A172 (cell line): ENCODE data around the gene HHIPL2. TPM values are rescaled to one million over a fixed set of nuclear protein-coding genes. Genes with fewer than 3 reads are reported as not detected.

ENCODE experiments used
- total RNA-seq: library from RNA; depleted of rRNA; stranded (reverse); fragments of >200 nt; shearing (Covaris generic); gene quantifications from 2 replicates; pipeline ENCODE4 v1.2.3, GENCODE V29; 2014; rRNA removed

The HHIPL2 gene
- total RNA-seq, 1 experiment from 2014 or later = 10.4 TPM

Other genes with a start within 250 kb of the HHIPL2 start
- 20.6 and 29.2 TPM in 2 replicates for gene TAF1A, start 41.8 kb upstream of the HHIPL2 start, total RNA-seq
- 27.9 and 34.7 TPM in 2 replicates for gene MIA3, start 70.0 kb upstream of the HHIPL2 start, total RNA-seq
- gene AIDA, start 164.4 kb upstream of the HHIPL2 start, total RNA-seq = 50.1 and 62.1 TPM in 2 replicates
- 140 and 141 TPM in 2 replicates for gene BROX, start 164.5 kb upstream of the HHIPL2 start, total RNA-seq
- not detected in 2 replicates for gene FAM177B, start 189.1 kb upstream of the HHIPL2 start, total RNA-seq